ENCODE measurements around the gene EVC. TPM values are rescaled to one million over a fixed set of nuclear protein-coding genes. Genes with fewer than 3 reads are reported as not detected.

EVC gene
- 10 to 100 TPM in 1 of 2 donors, 1 to 10 TPM in 1; 7.8 to 10.5 TPM for total RNA-seq

DNA sequence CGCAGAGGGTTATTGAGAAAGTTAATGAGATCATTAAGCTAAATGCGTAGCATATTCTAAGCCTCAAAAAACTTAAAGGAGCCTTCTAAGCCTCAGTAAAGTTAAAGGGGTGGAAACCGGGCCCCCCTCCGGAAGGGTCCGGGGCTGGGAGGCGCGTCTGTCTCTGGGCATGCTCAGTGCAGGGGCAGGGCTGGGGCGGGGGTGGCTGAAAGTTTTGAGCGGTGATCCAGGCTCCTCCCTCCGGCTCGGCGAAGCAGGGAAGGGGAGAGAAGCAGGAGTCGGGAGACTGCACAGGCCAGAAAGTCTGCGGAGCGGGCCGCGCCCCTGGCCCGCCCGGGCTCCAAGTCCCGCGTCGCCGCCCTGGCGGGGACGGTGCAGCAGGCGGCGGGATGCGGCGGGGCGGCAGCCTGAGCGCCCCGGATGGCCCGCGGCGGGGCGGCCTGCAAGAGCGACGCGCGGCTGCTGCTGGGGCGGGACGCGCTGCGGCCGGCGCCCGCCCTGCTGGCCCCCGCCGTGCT lies at the start of gene EVC:
EVC (plus strand) TSS at position 241 of the 518 bp plus-strand sequence; CDS start at position 421, 180 bp downstream.
- H3K9me3 Mint-ChIP-seq, result peaks cover 15% of the 10 kb centered on the region
- peak within 1 kb of the TSS; percentile 87 for H3K4me3 Mint-ChIP-seq
- H3K4me1 Mint-ChIP-seq, result peaks cover 9% of the 10 kb centered on the region
- peaks cover 38% of the 10 kb centered on the region for H3K27me3 Mint-ChIP-seq
- peak; percentile 53 for ATAC-seq (replicated peaks)
- H3K27ac Mint-ChIP-seq, result peak within 1 kb of the TSS; percentile 78
- no peaks in the 10 kb centered on the region for H3K36me3 Mint-ChIP-seq (ENCODE audit: low read depth)

DNA sequence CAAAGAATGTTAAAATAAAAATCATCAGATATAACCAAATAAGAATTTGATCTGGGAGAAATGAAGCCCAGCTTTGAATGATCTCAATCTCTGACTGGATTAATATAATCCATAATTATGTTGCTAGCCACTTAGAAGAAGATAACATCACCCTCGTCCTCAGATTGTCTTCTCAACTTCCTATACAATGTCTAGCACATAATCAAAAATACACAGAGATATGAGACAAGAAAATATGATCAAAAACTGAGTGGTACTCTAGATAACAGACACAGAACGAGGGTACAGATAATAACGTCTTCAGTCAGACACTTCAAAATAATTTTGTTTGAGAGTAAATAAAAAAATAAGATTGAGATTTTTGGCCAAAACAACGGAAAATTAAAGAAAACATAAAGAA lies 49.8 kb upstream of the EVC start:
- Mint-ChIP-seq H3K36me3 (ENCODE audit: low read depth) (peaks cover 35% of the 10 kb centered on the region), H3K27ac (no peak overlapping the region), H3K27me3 (no peaks in the 10 kb centered on the region), H3K4me3 (no peak overlapping the region), H3K9me3 (peaks cover 9% of the 10 kb centered on the region), H3K4me1 (no peaks in the 10 kb centered on the region)
- ATAC-seq (replicated peaks), result no peak

GRCh38 chr4:5662555-5662954 lies 48.4 kb upstream of the EVC start:
- H3K4me3 Mint-ChIP-seq, result no peak overlapping the region
- H3K27ac Mint-ChIP-seq, result no peak overlapping the region
- peaks cover 9% of the 10 kb centered on the region for H3K9me3 Mint-ChIP-seq
- H3K36me3 Mint-ChIP-seq (ENCODE audit: low read depth), result peaks cover 35% of the 10 kb centered on the region
- ATAC-seq (replicated peaks), result no peak
- H3K4me1 Mint-ChIP-seq, result no peaks in the 10 kb centered on the region
- H3K27me3 Mint-ChIP-seq, result no peaks in the 10 kb centered on the region

GRCh38 chr4:5664778-5665177 lies 46.2 kb upstream of the EVC start:
- Mint-ChIP-seq H3K4me1 (no peaks in the 10 kb centered on the region), H3K27me3 (no peaks in the 10 kb centered on the region), H3K4me3 (no peak overlapping the region), H3K9me3 (peaks cover 13% of the 10 kb centered on the region), H3K27ac (no peak overlapping the region), H3K36me3 (ENCODE audit: low read depth) (peaks cover 29% of the 10 kb centered on the region)
- no peak for ATAC-seq (replicated peaks)

DNA sequence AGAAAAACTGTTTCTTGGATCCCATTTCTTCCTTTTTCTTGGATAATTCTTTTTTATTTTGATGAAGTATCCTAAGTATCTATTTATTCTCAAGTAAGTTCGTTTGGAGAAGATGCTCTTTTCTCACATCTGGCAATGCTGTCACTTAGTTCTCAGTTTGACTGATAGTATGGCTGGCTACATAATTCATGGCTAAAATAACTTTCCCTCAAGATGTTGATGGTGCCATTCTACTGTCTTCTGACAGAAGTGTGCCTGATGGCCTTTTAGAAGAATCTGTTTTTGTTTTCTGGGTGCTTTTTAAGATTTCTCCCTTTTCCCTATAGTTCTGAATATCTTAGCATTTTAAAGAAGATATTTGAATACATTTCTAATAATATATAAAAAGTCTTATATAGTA lies 44.3 kb upstream of the EVC start:
- Mint-ChIP-seq H3K36me3 (ENCODE audit: low read depth) (peaks cover 18% of the 10 kb centered on the region), H3K4me1 (no peaks in the 10 kb centered on the region), H3K27me3 (no peaks in the 10 kb centered on the region), H3K4me3 (no peak overlapping the region), H3K9me3 (peaks cover 12% of the 10 kb centered on the region), H3K27ac (no peak overlapping the region)
- ATAC-seq (replicated peaks), result no peak

DNA sequence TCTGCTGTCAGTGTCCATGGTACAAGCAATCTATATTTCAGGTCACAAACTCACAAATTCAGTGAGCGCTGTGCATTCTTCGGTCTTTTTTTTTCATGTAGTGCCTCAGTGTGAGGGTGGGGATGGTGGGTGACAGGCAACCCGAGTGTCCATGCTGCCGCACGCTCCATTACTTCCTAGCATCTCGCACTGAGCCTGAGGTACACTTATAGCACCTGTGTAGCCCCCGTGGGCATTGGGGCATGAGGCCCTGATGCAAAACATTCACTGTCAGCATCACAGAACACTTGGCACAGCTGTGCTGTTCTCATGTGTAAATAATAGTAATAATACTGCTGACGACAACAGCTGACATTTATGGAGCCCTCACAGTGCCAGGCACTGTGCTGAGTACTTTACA lies 34.2 kb upstream of the EVC start:
- H3K36me3 Mint-ChIP-seq (ENCODE audit: low read depth), result no peaks in the 10 kb centered on the region

GRCh38 chr4:5678977-5679376 lies 32.0 kb upstream of the EVC start:
- no peak for ATAC-seq (replicated peaks)
- no peaks in the 10 kb centered on the region for H3K9me3 Mint-ChIP-seq
- H3K27me3 Mint-ChIP-seq, result no peaks in the 10 kb centered on the region
- H3K4me1 Mint-ChIP-seq, result no peaks in the 10 kb centered on the region
- H3K27ac Mint-ChIP-seq, result no peak overlapping the region
- H3K36me3 Mint-ChIP-seq (ENCODE audit: low read depth), result no peaks in the 10 kb centered on the region
- no peak overlapping the region for H3K4me3 Mint-ChIP-seq

More for the DNA sequence above, 34.2 kb upstream of the EVC start:
- H3K4me1 Mint-ChIP-seq, result no peaks in the 10 kb centered on the region
- H3K27me3 Mint-ChIP-seq, result no peaks in the 10 kb centered on the region
- H3K27ac Mint-ChIP-seq, result no peak overlapping the region
- ATAC-seq (replicated peaks), result no peak
- H3K9me3 Mint-ChIP-seq, result no peaks in the 10 kb centered on the region
- no peak overlapping the region for H3K4me3 Mint-ChIP-seq

GRCh38 chr4:5683566-5683965 lies 27.4 kb upstream of the EVC start:
- H3K4me3 Mint-ChIP-seq, result no peak overlapping the region
- no peak overlapping the region for H3K27ac Mint-ChIP-seq
- H3K4me1 Mint-ChIP-seq, result no peaks in the 10 kb centered on the region
- ATAC-seq (replicated peaks), result no peak
- H3K27me3 Mint-ChIP-seq, result no peaks in the 10 kb centered on the region
- no peaks in the 10 kb centered on the region for H3K9me3 Mint-ChIP-seq
- H3K36me3 Mint-ChIP-seq (ENCODE audit: low read depth), result peaks cover 21% of the 10 kb centered on the region

DNA sequence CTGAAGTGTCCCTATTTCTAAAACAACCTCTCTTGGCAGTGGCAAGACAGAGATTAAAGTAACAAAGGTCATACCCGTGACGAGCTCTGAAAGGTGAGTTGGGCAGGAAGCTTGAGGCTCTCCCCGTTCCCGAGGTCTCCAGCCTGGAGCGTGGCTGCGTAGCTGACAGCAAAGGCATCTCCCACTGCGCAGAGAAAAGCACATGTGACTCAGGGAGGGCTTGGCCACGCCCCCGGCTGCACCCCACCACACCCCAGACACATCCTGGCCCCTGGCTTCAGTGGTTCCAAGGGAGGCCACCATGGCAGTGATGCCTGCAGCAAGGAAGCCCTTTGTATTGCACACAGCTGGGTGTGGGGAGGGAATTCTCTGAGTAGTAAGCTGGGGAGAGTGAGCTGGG lies 25.7 kb upstream of the EVC start:
- Mint-ChIP-seq H3K4me1 (no peaks in the 10 kb centered on the region), H3K27ac (no peak overlapping the region), H3K27me3 (no peaks in the 10 kb centered on the region), H3K4me3 (no peak overlapping the region), H3K36me3 (ENCODE audit: low read depth) (peaks cover 22% of the 10 kb centered on the region), H3K9me3 (no peaks in the 10 kb centered on the region)
- ATAC-seq (replicated peaks), result no peak

GRCh38 chr4:5686338-5686737 lies 24.7 kb upstream of the EVC start:
- Mint-ChIP-seq H3K36me3 (ENCODE audit: low read depth) (peaks cover 22% of the 10 kb centered on the region), H3K4me3 (no peak overlapping the region), H3K27me3 (no peaks in the 10 kb centered on the region), H3K4me1 (no peaks in the 10 kb centered on the region), H3K27ac (no peak overlapping the region), H3K9me3 (no peaks in the 10 kb centered on the region)
- no peak for ATAC-seq (replicated peaks)

GRCh38 chr4:5689065-5689464 lies 21.9 kb upstream of the EVC start:
- Mint-ChIP-seq H3K4me3 (no peak overlapping the region), H3K27ac (no peak overlapping the region), H3K27me3 (no peaks in the 10 kb centered on the region), H3K9me3 (no peaks in the 10 kb centered on the region), H3K36me3 (ENCODE audit: low read depth) (peaks cover 22% of the 10 kb centered on the region), H3K4me1 (no peaks in the 10 kb centered on the region)
- ATAC-seq (replicated peaks), result no peak

DNA sequence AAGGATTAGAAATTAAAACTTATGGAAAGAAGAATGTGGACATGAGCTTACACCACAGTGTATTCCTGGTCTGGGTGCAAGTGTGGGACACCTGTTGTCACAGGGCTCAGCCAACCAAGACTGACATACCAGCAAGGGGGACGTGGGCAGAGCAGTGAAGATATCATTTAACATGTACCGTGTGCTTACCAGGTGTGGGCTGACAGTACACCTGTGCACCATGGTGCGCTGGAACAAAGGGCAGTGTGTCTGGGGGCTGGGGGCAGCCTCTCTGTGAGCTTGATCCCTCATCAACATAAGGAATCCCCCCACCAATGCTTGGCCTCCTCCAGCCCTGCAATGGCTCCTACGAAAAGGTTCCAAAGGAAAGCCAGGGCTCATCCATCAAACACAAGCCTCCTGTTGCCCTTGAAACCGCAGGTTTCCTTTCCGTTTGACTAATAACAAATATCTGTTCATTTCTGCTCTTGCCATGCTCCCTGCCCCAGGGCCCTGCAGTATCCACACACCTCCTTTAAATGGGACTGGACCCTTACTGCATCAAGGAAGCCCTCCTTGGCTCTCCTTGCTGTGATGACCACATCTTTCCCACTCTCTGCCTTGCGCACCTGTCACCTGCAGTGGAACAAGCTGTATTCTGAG lies 19.4 kb upstream of the EVC start:
- peaks cover 8% of the 10 kb centered on the region for H3K36me3 Mint-ChIP-seq (ENCODE audit: low read depth)
- H3K4me1 Mint-ChIP-seq, result no peaks in the 10 kb centered on the region
- H3K4me3 Mint-ChIP-seq, result no peak overlapping the region
- no peak for ATAC-seq (replicated peaks)
- no peak overlapping the region for H3K27ac Mint-ChIP-seq
- no peaks in the 10 kb centered on the region for H3K9me3 Mint-ChIP-seq
- H3K27me3 Mint-ChIP-seq, result no peaks in the 10 kb centered on the region

GRCh38 chr4:5693871-5694270 lies 17.1 kb upstream of the EVC start:
- no peaks in the 10 kb centered on the region for H3K27me3 Mint-ChIP-seq
- ATAC-seq (replicated peaks), result no peak
- H3K9me3 Mint-ChIP-seq, result no peaks in the 10 kb centered on the region
- no peaks in the 10 kb centered on the region for H3K4me1 Mint-ChIP-seq
- no peak overlapping the region for H3K27ac Mint-ChIP-seq
- H3K36me3 Mint-ChIP-seq (ENCODE audit: low read depth), result no peaks in the 10 kb centered on the region
- no peak overlapping the region for H3K4me3 Mint-ChIP-seq

DNA sequence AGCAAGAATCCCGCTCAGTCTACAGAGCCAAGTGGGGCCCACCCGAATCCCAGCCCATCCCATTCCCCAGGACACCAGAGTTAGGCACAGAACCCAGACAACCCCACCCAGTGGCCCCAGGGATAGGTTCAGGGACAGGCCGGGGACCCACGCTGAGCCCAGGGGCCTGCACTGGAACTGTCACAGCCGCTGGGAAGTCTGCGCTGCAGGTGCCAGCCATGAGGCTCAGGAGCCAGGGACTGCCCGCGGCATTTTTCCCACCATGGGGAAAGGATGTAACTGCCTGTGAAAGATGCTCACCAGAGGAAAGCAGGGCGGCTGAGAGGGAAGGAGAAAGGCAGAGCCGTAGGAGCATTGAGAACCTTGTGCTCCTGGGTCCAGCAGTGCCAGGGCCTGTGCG lies 14.7 kb upstream of the EVC start:
- Mint-ChIP-seq H3K27me3 (no peaks in the 10 kb centered on the region), H3K4me1 (no peaks in the 10 kb centered on the region), H3K4me3 (no peak overlapping the region), H3K36me3 (ENCODE audit: low read depth) (no peaks in the 10 kb centered on the region), H3K9me3 (no peaks in the 10 kb centered on the region), H3K27ac (no peak overlapping the region)
- no peak for ATAC-seq (replicated peaks)

DNA sequence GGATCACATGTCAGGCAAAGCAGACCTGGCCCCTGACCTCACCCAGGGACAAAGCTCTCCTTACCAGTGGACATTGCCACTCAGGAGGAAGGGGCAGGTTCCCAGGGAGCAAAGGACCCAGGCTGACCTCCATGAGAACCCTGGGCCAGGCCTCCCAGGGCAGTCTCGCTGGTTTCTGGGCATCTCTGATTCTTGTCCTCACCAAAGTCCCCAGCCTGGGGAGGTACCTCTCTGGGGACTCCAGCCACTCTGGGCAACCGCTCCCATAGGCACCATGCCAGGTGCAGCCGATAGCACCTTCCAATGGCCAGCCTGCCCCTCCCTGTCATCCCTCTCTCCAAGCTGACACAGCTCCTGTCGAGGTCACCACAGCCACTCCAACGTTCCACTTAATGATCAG lies 10.5 kb upstream of the EVC start:
- ATAC-seq (replicated peaks), result no peak
- H3K4me3 Mint-ChIP-seq, result no peak overlapping the region
- no peaks in the 10 kb centered on the region for H3K27me3 Mint-ChIP-seq
- peaks cover 5% of the 10 kb centered on the region for H3K9me3 Mint-ChIP-seq
- no peak overlapping the region for H3K27ac Mint-ChIP-seq
- H3K36me3 Mint-ChIP-seq (ENCODE audit: low read depth), result no peaks in the 10 kb centered on the region
- no peaks in the 10 kb centered on the region for H3K4me1 Mint-ChIP-seq

- peaks cover 2% of the 10 kb centered on the region for H3K27me3 Mint-ChIP-seq
- no peak overlapping the region for H3K27ac Mint-ChIP-seq
- peaks cover 9% of the 10 kb centered on the region for H3K9me3 Mint-ChIP-seq
- no peak overlapping the region for H3K4me3 Mint-ChIP-seq
- H3K36me3 Mint-ChIP-seq (ENCODE audit: low read depth), result no peaks in the 10 kb centered on the region
- H3K4me1 Mint-ChIP-seq, result peaks cover 5% of the 10 kb centered on the region
- ATAC-seq (replicated peaks), result no peak
These were observed 9.0 kb upstream of the EVC start for GRCh38 chr4:5701971-5702370.
